ENCODE data around the gene C1QTNF6. TPM values are rescaled to one million over a fixed set of nuclear protein-coding genes. Genes with fewer than 3 reads are reported as not detected.

C1QTNF6 gene
- total RNA-seq, 1 donor from 2014 or later, result 58.3 TPM

GRCh38 chr22:37147186-37147990 is 40.7 kb downstream of the C1QTNF6 start:
- TF ChIP-seq CTCF (IDR thresholded peaks at IDR 0.05; ENCODE audit: unreplicated experiment), result no peak
- peaks cover 10% of the 10 kb centered on the region for H3K27me3 Mint-ChIP-seq (ENCODE audit: low read depth)
- H3K4me3 Mint-ChIP-seq, result no peak overlapping the region
- peaks cover 18% of the 10 kb centered on the region for H3K9me3 Mint-ChIP-seq
- peaks cover 4% of the 10 kb centered on the region for H3K4me1 Mint-ChIP-seq
- no peak for DNase-seq (ENCODE audit: low spot score in 2 of 2, unreplicated experiment in 2 of 2)
- peaks cover 2% of the 10 kb centered on the region for H3K36me3 Mint-ChIP-seq
- H3K27ac Mint-ChIP-seq, result no peak overlapping the region

- no peak for DNase-seq (ENCODE audit: low spot score in 2 of 2, unreplicated experiment in 2 of 2)
- peaks cover 10% of the 10 kb centered on the region for H3K27me3 Mint-ChIP-seq (ENCODE audit: low read depth)
- peaks cover 4% of the 10 kb centered on the region for H3K4me1 Mint-ChIP-seq
- H3K27ac Mint-ChIP-seq, result no peak overlapping the region
- H3K9me3 Mint-ChIP-seq, result peaks cover 11% of the 10 kb centered on the region
- H3K4me3 Mint-ChIP-seq, result no peak overlapping the region
- no peak for TF ChIP-seq CTCF (IDR thresholded peaks at IDR 0.05; ENCODE audit: unreplicated experiment)
- H3K36me3 Mint-ChIP-seq, result peaks cover 2% of the 10 kb centered on the region
Observed at GRCh38 chr22:37146507-37147180, 41.4 kb downstream of the C1QTNF6 start.

GRCh38 chr22:37146051-37146385 is 42.0 kb downstream of the C1QTNF6 start:
- TF ChIP-seq CTCF (IDR thresholded peaks at IDR 0.05; ENCODE audit: unreplicated experiment), result no peak
- Mint-ChIP-seq H3K27me3 (ENCODE audit: low read depth) (peaks cover 10% of the 10 kb centered on the region), H3K36me3 (no peaks in the 10 kb centered on the region), H3K9me3 (peaks cover 5% of the 10 kb centered on the region), H3K27ac (no peak overlapping the region), H3K4me3 (no peak overlapping the region), H3K4me1 (peaks cover 4% of the 10 kb centered on the region)
- DNase-seq (ENCODE audit: low spot score in 2 of 2, unreplicated experiment in 2 of 2), result no peak

GRCh38 chr22:37145180-37146050 is 42.6 kb downstream of the C1QTNF6 start:
- Mint-ChIP-seq H3K27me3 (ENCODE audit: low read depth) (peaks cover 10% of the 10 kb centered on the region), H3K9me3 (no peaks in the 10 kb centered on the region), H3K27ac (no peak overlapping the region), H3K4me1 (peaks cover 4% of the 10 kb centered on the region), H3K36me3 (no peaks in the 10 kb centered on the region), H3K4me3 (no peak overlapping the region)
- DNase-seq (ENCODE audit: low spot score in 2 of 2, unreplicated experiment in 2 of 2), result no peak
- TF ChIP-seq CTCF (IDR thresholded peaks at IDR 0.05; ENCODE audit: unreplicated experiment), result no peak

- Mint-ChIP-seq H3K27me3 (ENCODE audit: low read depth) (peaks cover 10% of the 10 kb centered on the region), H3K4me1 (peaks cover 4% of the 10 kb centered on the region), H3K9me3 (no peaks in the 10 kb centered on the region), H3K36me3 (no peaks in the 10 kb centered on the region), H3K4me3 (no peak overlapping the region), H3K27ac (no peak overlapping the region)
- TF ChIP-seq CTCF (IDR thresholded peaks at IDR 0.05; ENCODE audit: unreplicated experiment), result no peak
- no peak for DNase-seq (ENCODE audit: low spot score in 2 of 2, unreplicated experiment in 2 of 2)
Observed at GRCh38 chr22:37144180-37144554, 43.9 kb downstream of the C1QTNF6 start.

Data from mesothelial cell of epicardium (in vitro differentiated cells).